NCI-H2081 treated with DMSO at 0.1 percent for 48 hours (cell line): ENCODE measurements around the gene PSAT1.

ENCODE experiments used
- DNase-seq: peaks from one replicate; lab custom pipeline; 2025; lab: John Stamatoyannopoulos, UW

PSAT1 gene

GRCh38 chr9:78368236-78368635 lies 71.3 kb downstream of the PSAT1 start:
- DNase-seq, result no peak

GRCh38 chr9:78369639-78370219 lies 72.8 kb downstream of the PSAT1 start:
- DNase-seq, result no peak

GRCh38 chr9:78370991-78371390 lies 74.1 kb downstream of the PSAT1 start:
- no peak for DNase-seq

- DNase-seq, result no peak
Observed at GRCh38 chr9:78371981-78372380, 75.1 kb downstream of the PSAT1 start.
